Measurements from ENCODE around the gene SPP1.

GRCh38 chr4:87944967-87945366, 30.5 kb upstream of the SPP1 start:
- TF ChIP-seq POLR2AphosphoS5 (IDR thresholded peaks at IDR 0.05; ENCODE audit: low read depth, low read length) (no peak), REST (IDR thresholded peaks at IDR 0.05; ENCODE audit: insufficient read depth in 1 of 2, low read depth in 2 of 2, low read length in 2 of 2) (no peak)
